Measurements from ENCODE around the gene TOP3B.

TOP3B gene

GRCh38 chr22:21977814-21978213, 4.8 kb downstream of the TOP3B start:
- ATAC-seq = no peak

GRCh38 chr22:21975854-21976345, 6.7 kb downstream of the TOP3B start:
- no peak for ATAC-seq

- ATAC-seq = no peak
These were observed 7.3 kb downstream of the TOP3B start for GRCh38 chr22:21975273-21975672.

- no peak for ATAC-seq
These were observed 8.4 kb downstream of the TOP3B start for GRCh38 chr22:21974058-21974649.

GRCh38 chr22:21972806-21973205, 9.8 kb downstream of the TOP3B start:
- ATAC-seq = no peak

- ATAC-seq = peak; percentile 38 to 66
These were observed 10.3 kb downstream of the TOP3B start for GRCh38 chr22:21972293-21972779.

GRCh38 chr22:21971858-21972275, 10.7 kb downstream of the TOP3B start:
- ATAC-seq = no peak

GRCh38 chr22:21970800-21971617, 11.6 kb downstream of the TOP3B start:
- ATAC-seq = no peak

- ATAC-seq = no peak
These were observed 12.4 kb downstream of the TOP3B start for GRCh38 chr22:21970037-21970799.

- ATAC-seq = no peak
These were observed 14.0 kb downstream of the TOP3B start for GRCh38 chr22:21968452-21969129.

- no peak for ATAC-seq
These were observed 14.8 kb downstream of the TOP3B start for GRCh38 chr22:21967693-21968271.

- ATAC-seq = no peak
These were observed 15.7 kb downstream of the TOP3B start for GRCh38 chr22:21966643-21967516.

- no peak for ATAC-seq
These were observed 16.8 kb downstream of the TOP3B start for GRCh38 chr22:21965762-21966288.

- no peak for ATAC-seq
These were observed 17.6 kb downstream of the TOP3B start for GRCh38 chr22:21964918-21965484.

GRCh38 chr22:21964234-21964633, 18.4 kb downstream of the TOP3B start:
- ATAC-seq = no peak

GRCh38 chr22:21963790-21964211, 18.8 kb downstream of the TOP3B start:
- no peak for ATAC-seq

- ATAC-seq = no peak
These were observed 19.3 kb downstream of the TOP3B start for GRCh38 chr22:21963286-21963685.

GRCh38 chr22:21962655-21962949, 20.0 kb downstream of the TOP3B start:
- ATAC-seq = no peak

- ATAC-seq = no peak
These were observed 20.5 kb downstream of the TOP3B start for GRCh38 chr22:21961886-21962654.

Data from activated CD4-positive, CD25-positive, alpha-beta regulatory T cell treated with anti-CD3 and anti-CD28 coated beads, Interleukin-2, amount 50 U/mL, for 24 hours (primary cell).